CD4-positive, alpha-beta T cell (primary cell): ENCODE data around the gene UCHL5. TPM values are rescaled to one million over a fixed set of nuclear protein-coding genes. Genes with fewer than 3 reads are reported as not detected.

Experiments
- ATAC-seq: fragments of 200-7000 bp; cut with Tn5 transposase; one replicate; pipeline ENCODE4 v1.10.0; 2022; ENCODE audit warnings: mild to moderate bottlenecking; ENCODE audit not compliant: poor library complexity
- CTCF ChIA-PET: fragments of 350-600 bp; sonication (Branson Sonifier 250); formaldehyde crosslinking; loops from one replicate; lab custom pipeline; 2021; ENCODE audit warnings: antibody characterized with exemption, inconsistent platforms; lab: Charles Lee
- POLR2A ChIA-PET: fragments of 350-600 bp; sonication (Branson Sonifier 250); formaldehyde crosslinking; loops from one replicate; lab custom pipeline; 2021; ENCODE audit warnings: antibody characterized with exemption, inconsistent platforms; lab: Charles Lee
- DNase-seq, 14 experiments: peaks; one replicate each; pipeline ENCODE4 v3.0.0-alpha.2; 2013 to 2020; ENCODE audit warnings: mixed read lengths in 2 of 14
- H3K27ac ChIP-seq, 2 donors: one replicate each; pipeline versions ENCODE4 v1.5.1 to v1.7.0; 2013; ENCODE audit warnings: low read length in 2 of 2, low read depth in 1 of 2, mild to moderate bottlenecking in 1 of 2
- H3K27me3 ChIP-seq, 2 experiments: 1 replicate in 1 of 2; 2 replicates in 1 of 2; pipeline versions ENCODE4 v1.6.1 to v1.7.0; 2013; ENCODE audit warnings: low read length in 2 of 2, control low read depth in 1 of 2, mild to moderate bottlenecking in 1 of 2, moderate library complexity in 1 of 2; ENCODE audit not compliant: insufficient read depth in 2 of 2, control insufficient read depth in 1 of 2
- H3K36me3 ChIP-seq: one replicate; pipeline ENCODE4 v1.6.1; 2013; ENCODE audit warnings: low read length, control low read depth; ENCODE audit not compliant: insufficient read depth
- H3K4me1 ChIP-seq: one replicate; pipeline ENCODE4 v1.6.1; 2013; ENCODE audit warnings: low read length, control low read depth; ENCODE audit not compliant: insufficient read depth
- H3K4me3 ChIP-seq: one replicate; pipeline ENCODE4 v1.5.1; 2013; ENCODE audit warnings: mild to moderate bottlenecking, low read length, moderate library complexity
- H3K9me3 ChIP-seq, 2 experiments: 1 replicate in 1 of 2; 2 replicates in 1 of 2; pipeline versions ENCODE4 v1.6.1 to v1.7.0; 2013; ENCODE audit warnings: low read length in 2 of 2, mild to moderate bottlenecking in 2 of 2, control low read depth in 1 of 2, moderate library complexity in 1 of 2; ENCODE audit not compliant: control insufficient read depth in 1 of 2, insufficient read depth in 1 of 2
- H3K27ac Mint-ChIP-seq: one replicate; pipeline ENCODE4 v1.8.0; 2020; ENCODE audit warnings: mixed read lengths
- H3K27me3 Mint-ChIP-seq: one replicate; pipeline ENCODE4 v1.8.0; 2021; ENCODE audit warnings: mixed read lengths
- H3K36me3 Mint-ChIP-seq: one replicate; pipeline ENCODE4 v1.8.0; 2021; ENCODE audit warnings: low read depth, mixed read lengths
- H3K4me1 Mint-ChIP-seq: one replicate; pipeline ENCODE4 v1.8.0; 2021; ENCODE audit warnings: low read depth, mixed read lengths
- H3K4me3 Mint-ChIP-seq: one replicate; pipeline ENCODE4 v1.8.0; 2020; ENCODE audit warnings: mild to moderate bottlenecking, mixed read lengths
- H3K9me3 Mint-ChIP-seq: one replicate; pipeline ENCODE4 v1.8.0; 2020; ENCODE audit warnings: mixed read lengths
- CTCF ChIP-seq: fragments of 200-600 bp; IDR thresholded peaks from one replicate; pipeline ENCODE4 v1.8.0; 2022; ENCODE audit warnings: antibody characterized with exemption, mild to moderate bottlenecking
- intact Hi-C, 2 experiments: fragments of 100-400 bp; cut with DNase I in 1 of 2; cut with micrococcal nuclease in 1 of 2; formaldehyde crosslinking; loops; one replicate each; pipeline versions ENCODE4 v1.15.1 to v1.9.0; 2023 to 2025; cut with DNase I, micrococcal nuclease
- total RNA-seq, 174 experiments: library from RNA in 2 of 174; stranded (reverse) in 2 of 174; gene quantifications; one replicate each; pipeline ENCODE4 v1.2.3 and lab custom pipeline; 2021 to 2026

The UCHL5 gene
- total RNA-seq, 2 experiments from 2014 or later = 16.4 to 19.2 TPM

GRCh38 chr1:193102662-193103061, 43.5 kb upstream of the UCHL5 start:
- H3K4me1 ChIP-seq = peaks cover 18% of the 10 kb centered on the region
- ChIA-PET CTCF (interaction anchor here (0.5 to 1.7 kb wide), 3 partner anchors 11 to 21 kb away, joined by 3 to 5 read pairs (median 3); partner anchors contain the start of gene CDC73), POLR2A (interaction anchor here (6.1 kb wide), 1 partner anchor 20 kb away, joined by 52 read pairs; the partner anchor contains the start of gene CDC73)
- peak overlapping the region; percentile 15 for H3K4me3 Mint-ChIP-seq
- no peaks in the 10 kb centered on the region for H3K9me3 ChIP-seq
- no peak for TF ChIP-seq CTCF
- intact Hi-C loops = loop anchor here in 1 of 2 experiments (5.0 kb wide), 1 partner anchor 40 kb away; no protein-coding TSS in a partner anchor
- H3K27me3 ChIP-seq = no peaks in the 10 kb centered on the region
- ATAC-seq = no peak
- H3K27me3 Mint-ChIP-seq = no peaks in the 10 kb centered on the region
- peaks cover 24% of the 10 kb centered on the region for H3K36me3 ChIP-seq
- H3K27ac Mint-ChIP-seq = no peak overlapping the region
- H3K4me1 Mint-ChIP-seq = peaks cover 38% of the 10 kb centered on the region
- DNase-seq = no peak
- no peak overlapping the region for H3K27ac ChIP-seq
- H3K36me3 Mint-ChIP-seq = peaks cover 38% of the 10 kb centered on the region
- no peak overlapping the region for H3K4me3 ChIP-seq
- no peaks in the 10 kb centered on the region for H3K9me3 Mint-ChIP-seq

GRCh38 chr1:193094112-193094511, 35.0 kb upstream of the UCHL5 start:
- no peaks in the 10 kb centered on the region for H3K27me3 Mint-ChIP-seq
- no peak for DNase-seq
- H3K4me3 Mint-ChIP-seq = no peak overlapping the region
- CTCF ChIA-PET = interaction anchor here (0.9 to 1.5 kb wide), 2 partner anchors 14 to 28 kb away, joined by 3 to 4 read pairs; partner anchors contain the start of gene CDC73
- H3K27ac Mint-ChIP-seq = no peak overlapping the region
- intact Hi-C loops = no loop called here
- no peak for TF ChIP-seq CTCF
- H3K4me3 ChIP-seq = no peak overlapping the region
- no peaks in the 10 kb centered on the region for H3K27me3 ChIP-seq
- H3K4me1 Mint-ChIP-seq = peaks cover 9% of the 10 kb centered on the region
- H3K9me3 Mint-ChIP-seq = no peaks in the 10 kb centered on the region
- no peaks in the 10 kb centered on the region for H3K9me3 ChIP-seq
- H3K4me1 ChIP-seq = no peaks in the 10 kb centered on the region
- POLR2A ChIA-PET = no interaction called here
- H3K27ac ChIP-seq = no peak overlapping the region
- peaks cover 59% of the 10 kb centered on the region for H3K36me3 Mint-ChIP-seq
- no peak for ATAC-seq
- peaks cover 42% of the 10 kb centered on the region for H3K36me3 ChIP-seq

- Mint-ChIP-seq H3K36me3 (peaks cover 40% of the 10 kb centered on the region), H3K27ac (no peak overlapping the region), H3K4me1 (no peaks in the 10 kb centered on the region), H3K9me3 (no peaks in the 10 kb centered on the region), H3K4me3 (no peak overlapping the region), H3K27me3 (no peaks in the 10 kb centered on the region)
- TF ChIP-seq CTCF = no peak
- no peak for DNase-seq
- ATAC-seq = no peak
- POLR2A ChIA-PET = interaction anchor here (1.7 kb wide), 1 partner anchor 32 kb away, joined by 5 read pairs; the partner anchor contains the start of genes RO60 and UCHL5
- CTCF ChIA-PET = no interaction called here
- H3K9me3 ChIP-seq = no peaks in the 10 kb centered on the region
- no peak overlapping the region for H3K27ac ChIP-seq
- intact Hi-C loops = no loop called here
- H3K36me3 ChIP-seq = peaks cover 19% of the 10 kb centered on the region
- H3K27me3 ChIP-seq = no peaks in the 10 kb centered on the region
- H3K4me3 ChIP-seq = no peak overlapping the region
- no peaks in the 10 kb centered on the region for H3K4me1 ChIP-seq
Observed at GRCh38 chr1:193090865-193091264, 31.7 kb upstream of the UCHL5 start.
